ENCODE results near the gene MADCAM1.

DNA sequence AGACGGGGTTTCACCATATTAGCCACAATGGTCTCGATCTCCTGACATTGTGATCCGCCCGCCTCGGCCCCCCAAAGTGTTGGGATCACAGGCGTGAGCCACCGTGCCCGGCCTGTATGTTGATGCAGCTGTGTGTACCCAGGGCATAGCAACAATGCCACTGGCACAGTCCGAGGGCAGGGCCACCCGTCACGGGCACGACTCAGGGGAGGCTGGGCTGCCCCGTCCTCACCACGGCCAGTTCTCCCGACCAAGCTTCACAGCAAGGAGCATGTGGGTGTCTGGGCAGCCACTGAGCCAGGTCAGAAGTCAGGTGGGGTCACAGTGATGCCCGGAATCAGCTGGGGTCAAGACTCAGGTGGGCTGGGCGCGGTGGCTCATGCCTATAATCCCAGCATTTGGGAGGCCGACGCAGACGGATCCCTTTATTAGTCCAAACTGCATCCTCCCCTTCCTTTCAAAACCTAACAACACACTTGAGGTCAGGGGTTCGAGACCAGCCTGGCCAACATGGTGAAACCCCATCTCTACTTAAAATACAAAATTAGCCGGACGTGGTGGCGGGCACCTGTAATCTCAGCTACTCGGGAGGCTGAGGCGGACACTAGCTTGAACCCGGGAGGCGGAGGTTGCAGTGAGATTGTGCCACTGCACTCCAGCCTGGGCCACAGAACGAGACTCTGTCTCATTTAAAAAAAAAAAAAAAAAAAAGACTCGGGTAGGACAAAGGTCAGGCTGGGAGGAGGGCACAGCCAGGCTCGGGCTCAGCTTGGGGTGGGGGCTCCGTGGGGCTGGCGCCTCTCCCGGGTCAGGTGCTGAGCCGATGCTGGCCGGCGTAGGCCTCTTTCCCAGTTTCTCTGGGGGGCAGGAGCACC, 34.1 kb downstream of the MADCAM1 start:
- TF ChIP-seq EZH2 (IDR thresholded peaks at IDR 0.05) = no peak
- TF ChIP-seq, protein P1, sequence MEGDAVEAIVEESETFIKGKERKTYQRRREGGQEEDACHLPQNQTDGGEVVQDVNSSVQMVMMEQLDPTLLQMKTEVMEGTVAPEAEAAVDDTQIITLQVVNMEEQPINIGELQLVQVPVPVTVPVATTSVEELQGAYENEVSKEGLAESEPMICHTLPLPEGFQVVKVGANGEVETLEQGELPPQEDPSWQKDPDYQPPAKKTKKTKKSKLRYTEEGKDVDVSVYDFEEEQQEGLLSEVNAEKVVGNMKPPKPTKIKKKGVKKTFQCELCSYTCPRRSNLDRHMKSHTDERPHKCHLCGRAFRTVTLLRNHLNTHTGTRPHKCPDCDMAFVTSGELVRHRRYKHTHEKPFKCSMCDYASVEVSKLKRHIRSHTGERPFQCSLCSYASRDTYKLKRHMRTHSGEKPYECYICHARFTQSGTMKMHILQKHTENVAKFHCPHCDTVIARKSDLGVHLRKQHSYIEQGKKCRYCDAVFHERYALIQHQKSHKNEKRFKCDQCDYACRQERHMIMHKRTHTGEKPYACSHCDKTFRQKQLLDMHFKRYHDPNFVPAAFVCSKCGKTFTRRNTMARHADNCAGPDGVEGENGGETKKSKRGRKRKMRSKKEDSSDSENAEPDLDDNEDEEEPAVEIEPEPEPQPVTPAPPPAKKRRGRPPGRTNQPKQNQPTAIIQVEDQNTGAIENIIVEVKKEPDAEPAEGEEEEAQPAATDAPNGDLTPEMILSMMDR (IDR thresholded peaks at IDR 0.05) = no peak
- TF ChIP-seq EZH2phosphoT487 (IDR thresholded peaks at IDR 0.05) = no peak

Data from neural progenitor cell (in vitro differentiated cells).